Neural crest cell (in vitro differentiated cells): ENCODE measurements around the gene PLXNA2. TPM values are rescaled to one million over a fixed set of nuclear protein-coding genes. Genes with fewer than 3 reads are reported as not detected.

Experiments used
- DNase-seq: peaks from one replicate; pipeline ENCODE4 v3.0.0; 2021; ENCODE audit warnings: low read depth, mixed read lengths, low spot score
- H3K27ac Mint-ChIP-seq: one replicate; pipeline ENCODE4 v1.8.0; 2021; ENCODE audit warnings: mild to moderate bottlenecking, mixed read lengths; ENCODE audit not compliant: unreplicated experiment
- H3K27me3 Mint-ChIP-seq: 2 replicates; pipeline ENCODE4 v1.8.0; 2021; ENCODE audit warnings: low read depth, mild to moderate bottlenecking, mixed read lengths
- H3K36me3 Mint-ChIP-seq: 2 replicates; pipeline ENCODE4 v1.8.0; 2021; ENCODE audit warnings: low read depth, mild to moderate bottlenecking, mixed read lengths
- H3K4me1 Mint-ChIP-seq: 2 replicates; pipeline ENCODE4 v1.8.0; 2021; ENCODE audit warnings: mixed read lengths
- H3K4me3 Mint-ChIP-seq: one replicate; pipeline ENCODE4 v1.8.0; 2021; ENCODE audit warnings: mild to moderate bottlenecking, mixed read lengths
- H3K9me3 Mint-ChIP-seq: 2 replicates; pipeline ENCODE4 v1.8.0; 2021; ENCODE audit warnings: mixed read lengths
- CTCF ChIP-seq: fragments of 200-600 bp; sonication (generic); conservative IDR thresholded peaks from 2 replicates; pipeline ENCODE4 v1.5.0; 2021; ENCODE audit warnings: antibody characterized with exemption, mild to moderate bottlenecking
- total RNA-seq: library from RNA; stranded (reverse); gene quantifications from 2 replicates; pipeline ENCODE4 v1.2.1, GENCODE V29; 2021

The PLXNA2 gene
- total RNA-seq, 1 donor from 2014 or later, result 37.7 TPM

GRCh38 chr1:208121813-208122364 lies 122.3 kb downstream of the PLXNA2 start:
- Mint-ChIP-seq H3K27me3 (no peaks in the 10 kb centered on the region), H3K4me3 (no peak overlapping the region), H3K36me3 (no peaks in the 10 kb centered on the region), H3K4me1 (peaks cover 7% of the 10 kb centered on the region), H3K9me3 (no peaks in the 10 kb centered on the region), H3K27ac (no peak overlapping the region)
- TF ChIP-seq CTCF, result no peak
- no peak for DNase-seq

- Mint-ChIP-seq H3K4me1 (peaks cover 13% of the 10 kb centered on the region), H3K9me3 (no peaks in the 10 kb centered on the region), H3K27me3 (no peaks in the 10 kb centered on the region), H3K36me3 (no peaks in the 10 kb centered on the region), H3K27ac (no peak overlapping the region), H3K4me3 (no peak overlapping the region)
- DNase-seq, result no peak
- TF ChIP-seq CTCF, result no peak
These were observed 123.8 kb downstream of the PLXNA2 start for GRCh38 chr1:208120431-208120790.

GRCh38 chr1:208118841-208119606 lies 125.2 kb downstream of the PLXNA2 start:
- H3K9me3 Mint-ChIP-seq, result no peaks in the 10 kb centered on the region
- no peak overlapping the region for H3K27ac Mint-ChIP-seq
- no peak overlapping the region for H3K4me3 Mint-ChIP-seq
- H3K4me1 Mint-ChIP-seq, result peaks cover 13% of the 10 kb centered on the region
- no peaks in the 10 kb centered on the region for H3K36me3 Mint-ChIP-seq
- no peak for DNase-seq
- H3K27me3 Mint-ChIP-seq, result no peaks in the 10 kb centered on the region
- TF ChIP-seq CTCF, result no peak

- Mint-ChIP-seq H3K27ac (no peak overlapping the region), H3K36me3 (no peaks in the 10 kb centered on the region), H3K4me1 (peaks cover 13% of the 10 kb centered on the region), H3K9me3 (no peaks in the 10 kb centered on the region), H3K27me3 (no peaks in the 10 kb centered on the region), H3K4me3 (no peak overlapping the region)
- no peak for TF ChIP-seq CTCF
- no peak for DNase-seq
These were observed 125.9 kb downstream of the PLXNA2 start for GRCh38 chr1:208118306-208118705.

GRCh38 chr1:208117826-208118225 lies 126.4 kb downstream of the PLXNA2 start:
- peaks cover 14% of the 10 kb centered on the region for H3K4me1 Mint-ChIP-seq
- no peak overlapping the region for H3K4me3 Mint-ChIP-seq
- no peaks in the 10 kb centered on the region for H3K36me3 Mint-ChIP-seq
- TF ChIP-seq CTCF, result no peak
- DNase-seq, result no peak
- no peaks in the 10 kb centered on the region for H3K27me3 Mint-ChIP-seq
- no peak overlapping the region for H3K27ac Mint-ChIP-seq
- H3K9me3 Mint-ChIP-seq, result no peaks in the 10 kb centered on the region
